CMK (cell line): ENCODE results near the gene LYRM9.
A peak's percentile ranks its signal among the peaks of the same experiment; 100 is the strongest.
"Not testable (repeated sequence)": the region's sequence is repeated elsewhere in the genome, so short reads cannot be mapped to it uniquely, and the experiment has no call there.

Experiments
- DNase-seq: peaks from one replicate; pipeline ENCODE4 v3.0.0-alpha.2; 2010; ENCODE audit warnings: low read depth

LYRM9 gene

GRCh38 chr17:27892866-27893769 is at the start of gene LYRM9:
LYRM9 (minus strand) TSS chr17:27893365; CDS start chr17:27882694, 10,671 bp downstream.
- peak; percentile 77 for DNase-seq

- no peak for DNase-seq
Measured at GRCh38 chr17:27940503-27941428, 47.6 kb upstream of the LYRM9 start.

GRCh38 chr17:27939474-27940465 is 46.6 kb upstream of the LYRM9 start:
- DNase-seq, result no peak

- no peak for DNase-seq
Measured at GRCh38 chr17:27938864-27939263, 45.7 kb upstream of the LYRM9 start.

- DNase-seq, result no peak
Measured at GRCh38 chr17:27938241-27938640, 45.1 kb upstream of the LYRM9 start.

- DNase-seq, result no peak
Measured at GRCh38 chr17:27937025-27937546, 43.9 kb upstream of the LYRM9 start.

- no peak for DNase-seq
Measured at GRCh38 chr17:27930000-27930399, 36.8 kb upstream of the LYRM9 start.

GRCh38 chr17:27928587-27928986 is 35.4 kb upstream of the LYRM9 start:
- DNase-seq, result peak; percentile 58

GRCh38 chr17:27927781-27928180 is 34.6 kb upstream of the LYRM9 start:
- no peak for DNase-seq

- no peak for DNase-seq
Measured at GRCh38 chr17:27921599-27921998, 28.4 kb upstream of the LYRM9 start.

GRCh38 chr17:27921077-27921476 is 27.9 kb upstream of the LYRM9 start:
- DNase-seq, result no peak

GRCh38 chr17:27920569-27920968 is 27.4 kb upstream of the LYRM9 start:
- DNase-seq, result no peak

GRCh38 chr17:27919079-27919478 is 25.9 kb upstream of the LYRM9 start:
- DNase-seq, result no peak

GRCh38 chr17:27918498-27918897 is 25.3 kb upstream of the LYRM9 start:
- no peak for DNase-seq

GRCh38 chr17:27917000-27917399 is 23.8 kb upstream of the LYRM9 start:
- no peak for DNase-seq

- DNase-seq, result no peak
Measured at GRCh38 chr17:27915709-27916108, 22.5 kb upstream of the LYRM9 start.

GRCh38 chr17:27914382-27914781 is 21.2 kb upstream of the LYRM9 start:
- DNase-seq, result no peak

- DNase-seq, result no peak
Measured at GRCh38 chr17:27912964-27913363, 19.8 kb upstream of the LYRM9 start.

- DNase-seq, result not testable (repeated sequence)
Measured at GRCh38 chr17:27912299-27912698, 19.1 kb upstream of the LYRM9 start.

- DNase-seq, result no peak
Measured at GRCh38 chr17:27907976-27908558, 14.9 kb upstream of the LYRM9 start.

- DNase-seq, result no peak
Measured at GRCh38 chr17:27906623-27907022, 13.5 kb upstream of the LYRM9 start.
